ENCODE measurements around the gene KHK. TPM values are rescaled to one million over a fixed set of nuclear protein-coding genes. Genes with fewer than 3 reads are reported as not detected.

KHK gene
- total and polyA plus RNA-seq, 2 of the 8 experiments (the other 6 are each of a cell fraction or from before 2014, with no cell fraction given): 11.0 to 17.7 TPM

DNA sequence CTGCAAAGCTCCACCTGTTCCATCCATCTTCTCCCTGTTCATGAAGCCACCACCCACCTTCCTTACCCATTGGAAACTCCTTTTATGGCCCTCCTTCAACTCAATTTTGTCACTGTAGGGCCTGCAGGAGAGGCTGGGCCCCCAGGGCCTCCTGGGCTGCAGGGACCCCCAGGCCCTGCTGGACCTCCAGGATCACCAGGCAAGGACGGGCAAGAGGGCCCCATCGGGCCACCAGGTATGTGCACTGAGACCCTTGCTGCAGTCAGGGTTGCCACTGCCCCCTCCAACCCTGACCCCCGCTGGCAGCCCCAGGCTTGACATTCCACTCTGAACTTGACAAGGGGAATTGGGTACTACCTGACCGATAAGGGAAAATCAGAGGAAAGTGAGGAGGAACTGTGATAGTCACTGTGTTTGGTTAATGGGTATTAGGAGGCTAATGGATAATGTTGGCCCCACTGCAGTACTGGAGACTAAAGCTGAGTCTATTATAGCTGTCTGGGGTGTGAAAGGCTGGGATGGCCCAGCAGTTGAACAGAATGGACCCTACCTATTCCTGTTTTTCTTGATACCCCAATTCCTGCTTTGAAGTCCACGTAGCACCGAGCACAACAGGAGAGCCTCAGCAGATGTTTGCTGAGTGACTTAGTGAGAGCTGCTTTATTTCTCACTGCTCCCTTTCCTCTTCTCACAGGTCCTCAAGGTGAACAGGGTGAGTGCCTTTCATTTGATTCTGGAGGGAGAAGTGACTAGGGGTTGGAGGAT, 2.1 kb upstream of the KHK start:
- Histone ChIP-seq H3K23me2 (ENCODE audit: low read depth, low read length) (peaks cover 13% of the 10 kb centered on the region; the same call in 1 of the 2 replicates), H2BK5ac (ENCODE audit: low read depth, low read length) (no peak overlapping the region), H4K5ac (ENCODE audit: insufficient read length, low read depth, low read length) (no peak overlapping the region), H3K27me3 (replicated peaks in 1 of 4; ENCODE audit: control insufficient read depth in 3 of 4, extremely low read depth in 1 of 4, insufficient read depth in 3 of 4, low read length in 3 of 4) (peaks cover 0 to 9% (median 4%) of the 10 kb centered on the region in 4 experiments; a peak in 2 of 7 replicates), H3K23ac (ENCODE audit: insufficient read length) (no peak overlapping the region), H3K18ac (ENCODE audit: extremely low read depth, low read length) (no peak overlapping the region), H3K4me3 (ENCODE audit: extremely low read depth in 1 of 4, insufficient read depth in 2 of 4, low read depth in 3 of 4, low read length in 4 of 4) (no peak overlapping the region), H4K20me1 (replicated peaks in 1 of 2; ENCODE audit: control insufficient read depth in 1 of 2, insufficient read depth in 2 of 2, low read length in 2 of 2) (peaks cover 0 to 1% of the 10 kb centered on the region in 2 experiments), H3K14ac (ENCODE audit: insufficient read length) (no peak overlapping the region), H3K79me1 (ENCODE audit: low read depth, low read length) (no peaks in the 10 kb centered on the region), H3K27ac (ENCODE audit: low read depth, low read length) (no peak overlapping the region), H3K4ac (replicated peaks; ENCODE audit: insufficient read length, low read depth, low read length) (no peak overlapping the region), H2BK12ac (ENCODE audit: low read depth, low read length) (no peak overlapping the region; the same call in 1 of the 2 replicates), H4K91ac (replicated peaks; ENCODE audit: insufficient read length, low read length) (no peak overlapping the region), H3K79me2 (ENCODE audit: control insufficient read depth in 1 of 2, insufficient read depth in 2 of 2, low read length in 2 of 2) (no peaks in the 10 kb centered on the region), H4K8ac (ENCODE audit: extremely low read depth, insufficient read depth, low read length) (no peak overlapping the region), H2BK20ac (ENCODE audit: low read length) (no peak overlapping the region), H2BK120ac (replicated peaks; ENCODE audit: low read depth, low read length) (no peak overlapping the region), H3K4me2 (ENCODE audit: insufficient read depth in 1 of 2, low read depth in 2 of 2, low read length in 2 of 2) (no peak overlapping the region; a peak in 1 of 4 replicates), H2AFZ (ENCODE audit: low read length) (no peak overlapping the region), H2BK15ac (ENCODE audit: low read length) (no peak overlapping the region), H3K9me3 (ENCODE audit: insufficient read depth in 2 of 2, low read depth in 1 of 2, low read length in 1 of 2) (no peaks in the 10 kb centered on the region), H3K56ac (replicated peaks; ENCODE audit: insufficient read length, low read depth, low read length) (no peak overlapping the region), H2AK5ac (ENCODE audit: low read depth, low read length) (no peak overlapping the region), H3K4me1 (replicated peaks in 1 of 4; ENCODE audit: control insufficient read depth in 3 of 4, insufficient read depth in 4 of 4, low read length in 3 of 4) (peaks cover 4 to 28% (median 10%) of the 10 kb centered on the region in 4 experiments; a peak in 6 of 7 replicates), H3K36me3 (ENCODE audit: control insufficient read depth in 2 of 4, insufficient read depth in 4 of 4, low read length in 3 of 4) (no peaks in the 10 kb centered on the region), H3K9ac (replicated peaks in 1 of 4; ENCODE audit: extremely low read depth in 1 of 4, low read depth in 3 of 4, low read length in 3 of 4) (no peak overlapping the region)
- FAIRE-seq: no peak
- 89% methylated on average over 6 of the region's 6 CpGs; no CpG with 5 or more reads in 1 of the 2 experiments for WGBS, 2 experiments (ENCODE audit: extremely low coverage in 1 of 2, insufficient coverage in 1 of 2, insufficient read length in 1 of 2, insufficient replicate concordance in 2 of 2, low coverage in 1 of 2, low lambda C conversion rate in 2 of 2, missing lambda C conversion rate in 1 of 2)
- POLR2A ChIA-PET (ENCODE audit: partially characterized antibody): interaction anchor here (0.6 to 5.9 kb wide), 6 partner anchors 12 to 272 kb away, joined by 4 to 63 read pairs (median 13); partner anchors contain the start of genes AGBL5, ATRAID, GTF3C2 and OST4
- no peak for DNase-seq (ENCODE audit: low read depth in 1 of 2, low spot score in 2 of 2)
- CTCF ChIA-PET (ENCODE audit: partially characterized antibody): interaction anchor here (0.7 to 16.5 kb wide), 9 partner anchors 8 to 165 kb away, joined by 3 to 160 read pairs (median 3); partner anchors contain the start of genes AGBL5 and PREB
- TF ChIP-seq EP300 (IDR thresholded peaks at IDR 0.05; ENCODE audit: borderline replicate concordance in 1 of 2, low read depth in 2 of 2, low read length in 2 of 2) (no peak), CBX8 (IDR thresholded peaks at IDR 0.05; ENCODE audit: borderline replicate concordance, low read depth, low read length) (no peak), RFX5 (IDR thresholded peaks at IDR 0.05; ENCODE audit: borderline replicate concordance, low read depth, low read length) (no peak), TBP (IDR thresholded peaks at IDR 0.05; ENCODE audit: low read depth, low read length) (no peak), KDM4A (IDR thresholded peaks at IDR 0.05; ENCODE audit: low read depth, low read length, severe bottlenecking) (no peak), CTBP2 (IDR thresholded peaks at IDR 0.05; ENCODE audit: borderline replicate concordance, insufficient read depth, insufficient read length, low read length) (no peak), SP2 (IDR thresholded peaks at IDR 0.05; ENCODE audit: low read length) (no peak)
